A673 (cell line): ENCODE measurements around the gene ZNRD2.

Experiments used
- CTCF ChIP-seq: fragments of 300-800, 200-600 bp; sonication (generic); conservative IDR thresholded peaks from 2 replicates; pipeline ENCODE4 v1.5.1; 2017; ENCODE audit warnings: low read depth, mild to moderate bottlenecking, antibody characterized with exemption, low read length, moderate library complexity, mixed read lengths
- EZH2 ChIP-seq: fragments of 200-600 bp; sonication (generic); IDR thresholded peaks from 2 replicates; pipeline ENCODE4 v1.6.1; 2017; ENCODE audit warnings: borderline replicate concordance, low read depth, mild to moderate bottlenecking, mixed read lengths, antibody characterized with exemption, low read length; ENCODE audit not compliant: poor library complexity, severe bottlenecking

DNA sequence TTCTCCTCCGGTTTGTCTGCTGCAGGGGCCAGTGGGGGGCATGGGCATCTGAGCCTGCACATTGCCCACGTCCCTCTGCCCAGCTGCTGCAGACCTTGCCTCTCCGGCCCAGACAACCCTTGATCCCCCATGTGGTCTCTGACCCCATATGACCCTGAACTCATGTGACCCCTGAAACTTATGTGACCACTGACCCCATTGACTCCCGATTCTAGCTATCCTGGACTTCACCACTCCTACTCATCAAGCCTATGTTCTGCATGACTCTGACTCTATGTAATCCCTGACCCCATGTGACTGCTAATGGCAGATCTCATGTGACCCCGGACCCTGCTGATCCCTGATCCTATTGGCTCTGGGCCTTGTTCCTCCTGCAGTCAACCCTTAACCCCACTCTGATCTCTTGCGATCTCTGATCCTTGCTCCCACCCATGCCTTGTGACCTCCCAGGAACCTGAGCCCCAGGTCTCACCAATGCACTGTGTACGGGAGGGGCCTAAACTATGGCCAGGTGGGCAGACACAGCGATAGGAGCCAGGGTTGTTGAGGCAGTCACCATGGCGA is 17.8 kb upstream of the ZNRD2 start:
- no peak for TF ChIP-seq EZH2
- TF ChIP-seq CTCF: no peak
